GM20000 (cell line): ENCODE results near the gene STX17.

Experiments used
- DNase-seq: peaks from one replicate; pipeline ENCODE4 v3.0.0; 2012; ENCODE audit warnings: low spot score
- CTCF ChIP-seq: IDR thresholded peaks from 2 replicates; pipeline ENCODE4 v1.5.1; 2012; ENCODE audit warnings: mild to moderate bottlenecking, control low read depth; ENCODE audit errors: extremely low read depth, missing control alignments

STX17 gene

GRCh38 chr9:100012279-100012678, 105.8 kb downstream of the STX17 start:
- no peak for TF ChIP-seq CTCF
- DNase-seq, result no peak

- TF ChIP-seq CTCF, result no peak
Observed at GRCh38 chr9:100013573-100013972, 107.1 kb downstream of the STX17 start.

GRCh38 chr9:100014846-100015245, 108.4 kb downstream of the STX17 start:
- TF ChIP-seq CTCF, result no peak
- DNase-seq, result no peak

More at GRCh38 chr9:100013573-100013972, 107.1 kb downstream of the STX17 start:
- DNase-seq, result no peak

- no peak for TF ChIP-seq CTCF
- DNase-seq, result no peak
Observed at GRCh38 chr9:100019541-100019940, 113.1 kb downstream of the STX17 start.
